HCT116 (cell line): ENCODE results near the gene NT5C1B. TPM values are rescaled to one million over a fixed set of nuclear protein-coding genes. Genes with fewer than 3 reads are reported as not detected.

Experiments
- ATAC-seq: fragments of 200-7000 bp; cut with Tn5 transposase; 2 replicates; pipeline ENCODE4 v1.9.1; 2020; ENCODE audit warnings: mild to moderate bottlenecking, moderate library complexity
- BruUV-seq: library from RNA; stranded (reverse); fragments of 400-500 nt; replicated peaks from 2 replicates; lab custom pipeline; 2021; lab: Mats Ljungman, UMichigan
- CTCF ChIA-PET: fragments of 300-600 bp; sonication (Branson Sonifier 250); formaldehyde crosslinking; loops from one replicate; lab custom pipeline; 2021; ENCODE audit warnings: antibody characterized with exemption; lab: Charles Lee
- POLR2A ChIA-PET: fragments of 300-600, 350-600 bp; sonication (Branson Sonifier 250); formaldehyde crosslinking; loops from one replicate; lab custom pipeline; 2021; ENCODE audit warnings: antibody characterized with exemption; lab: Charles Lee
- RAD21 ChIA-PET, 2 experiments: fragments of 300-600 bp; sonication (Branson Sonifier 250); formaldehyde crosslinking; loops; one replicate each; lab custom pipeline; 2023; ENCODE audit warnings: low total read pairs in 2 of 2; ENCODE audit not compliant: uncharacterized antibody in 2 of 2, unreplicated experiment in 2 of 2, low non-redundant PET in 1 of 2; lab: Charles Lee
- DNase-seq: peaks from one replicate; pipeline ENCODE4 v3.0.0-alpha.2; 2010; ENCODE audit warnings: low read depth, low spot score
- H2AFZ ChIP-seq: fragments of 200-600 bp; shearing (Covaris generic), sonication (generic); 2 replicates; pipeline ENCODE4 v1.6.1; 2017; ENCODE audit warnings: low read depth, mixed run types, mixed read lengths, antibody characterized with exemption, low read length; ENCODE audit not compliant: poor library complexity, severe bottlenecking
- H3K27ac ChIP-seq: 2 replicates; pipeline ENCODE4 v1.5.1; 2012; ENCODE audit warnings: low read depth, low read length
- H3K27me3 ChIP-seq: fragments of 200-600 bp; sonication (generic); 2 replicates; pipeline ENCODE4 v1.6.1; 2016; ENCODE audit warnings: mixed run types, low read length, mixed read lengths; ENCODE audit not compliant: insufficient read depth
- H3K36me3 ChIP-seq, 2 experiments: fragments of 200-500 bp in 1 of 2; fragments of 200-600 bp in 1 of 2; sonication (Bioruptor generic) in 1 of 2; sonication (generic) in 1 of 2; 2 replicates each; pipeline versions ENCODE4 v1.5.1 to v1.6.1; 2014 to 2016; ENCODE audit warnings: low read length in 2 of 2, inconsistent platforms in 1 of 2, mixed read lengths in 1 of 2, mixed run types in 1 of 2; ENCODE audit not compliant: insufficient read depth in 2 of 2, control insufficient read depth in 1 of 2
- H3K4me1 ChIP-seq, 2 experiments: fragments of 200-600 bp in 1 of 2; sonication (generic) in 1 of 2; 2 replicates each; pipeline versions ENCODE4 v1.5.1 to v1.6.1; 2012 to 2017; ENCODE audit warnings: low read length in 2 of 2, inconsistent platforms in 1 of 2, mild to moderate bottlenecking in 1 of 2, mixed read lengths in 1 of 2, mixed run types in 1 of 2, moderate library complexity in 1 of 2; ENCODE audit not compliant: insufficient read depth in 2 of 2, control insufficient read depth in 1 of 2
- H3K4me2 ChIP-seq: fragments of 200-600 bp; sonication (generic); 2 replicates; pipeline ENCODE4 v1.6.1; 2017; ENCODE audit warnings: mixed run types, low read length, mixed read lengths
- H3K4me3 ChIP-seq, 2 experiments: fragments of 200-600 bp in 1 of 2; sonication (generic) in 1 of 2; replicated peaks in 1 of 2; 2 replicates each; pipeline ENCODE4 v1.5.1; 2011 to 2016; ENCODE audit warnings: low read length in 2 of 2, control low read depth in 1 of 2, low read depth in 1 of 2, mild to moderate bottlenecking in 1 of 2, mixed read lengths in 1 of 2, mixed run types in 1 of 2
- H3K79me2 ChIP-seq: fragments of 200-600 bp; sonication (generic); 2 replicates; pipeline ENCODE4 v1.6.1; 2017; ENCODE audit warnings: mild to moderate bottlenecking, mixed run types, low read length, moderate library complexity, mixed read lengths; ENCODE audit not compliant: insufficient read depth
- H3K9ac ChIP-seq: fragments of 200-600 bp; sonication (generic); 2 replicates; pipeline ENCODE4 v1.6.1; 2016; ENCODE audit warnings: low read length, mixed read lengths
- H3K9me2 ChIP-seq: fragments of 200-600 bp; sonication (generic), shearing (Covaris generic); 2 replicates; pipeline ENCODE4 v1.6.1; 2017; ENCODE audit warnings: mixed run types, mild to moderate bottlenecking, moderate library complexity; ENCODE audit not compliant: insufficient read depth
- H3K9me3 ChIP-seq, 2 experiments: fragments of 200-500 bp in 1 of 2; fragments of 200-600 bp in 1 of 2; sonication (Bioruptor generic) in 1 of 2; sonication (generic) in 1 of 2; 2 replicates each; pipeline ENCODE4 v1.6.1; 2014 to 2017; ENCODE audit warnings: low read length in 2 of 2, mixed read lengths in 2 of 2, inconsistent platforms in 1 of 2, low read depth in 1 of 2, mild to moderate bottlenecking in 1 of 2, mixed run types in 1 of 2, moderate library complexity in 1 of 2; ENCODE audit not compliant: control insufficient read depth in 1 of 2, insufficient read depth in 1 of 2
- H4K20me1 ChIP-seq: fragments of 200-600 bp; sonication (generic), shearing (Covaris generic); 2 replicates; pipeline ENCODE4 v1.6.1; 2017; ENCODE audit warnings: mixed run types, mild to moderate bottlenecking, moderate library complexity; ENCODE audit not compliant: insufficient read depth
- CBX3 ChIP-seq: IDR thresholded peaks from 2 replicates; pipeline ENCODE4 v1.6.1; 2012; ENCODE audit warnings: low read depth
- CEBPB ChIP-seq: IDR thresholded peaks from 2 replicates; pipeline ENCODE4 v1.6.1; 2012; ENCODE audit warnings: low read depth
- EGR1 ChIP-seq: IDR thresholded peaks from 2 replicates; pipeline ENCODE4 v1.6.1; 2012; ENCODE audit warnings: low read depth
- ELF1 ChIP-seq: IDR thresholded peaks from 2 replicates; pipeline ENCODE4 v1.6.1; 2012; ENCODE audit warnings: low read depth, borderline replicate concordance
- EZH2 ChIP-seq: fragments of 200-600 bp; sonication (generic); IDR thresholded peaks from 2 replicates; pipeline ENCODE4 v1.6.1; 2017; ENCODE audit warnings: antibody characterized with exemption, mixed run types
- EZH2phosphoT487 ChIP-seq: fragments of 200-600 bp; IDR thresholded peaks from 2 replicates; pipeline ENCODE4 v1.6.1; 2018; ENCODE audit warnings: antibody characterized with exemption, borderline replicate concordance
- FOSL1 ChIP-seq: IDR thresholded peaks from 2 replicates; pipeline ENCODE4 v1.6.1; 2012; ENCODE audit warnings: low read depth
- JUND ChIP-seq: IDR thresholded peaks from 2 replicates; pipeline ENCODE4 v1.6.1; 2012
- POLR2A ChIP-seq: IDR thresholded peaks from 2 replicates; pipeline ENCODE4 v1.7.0; 2011; ENCODE audit warnings: borderline replicate concordance; ENCODE audit not compliant: insufficient read depth, insufficient read length; ENCODE audit errors: extremely low read depth
- POLR2AphosphoS5 ChIP-seq: IDR thresholded peaks from 2 replicates; pipeline ENCODE4 v1.6.1; 2011; ENCODE audit warnings: mild to moderate bottlenecking, low read depth, low read length, moderate library complexity
- SIN3A ChIP-seq: IDR thresholded peaks from 2 replicates; pipeline ENCODE4 v1.6.1; 2012; ENCODE audit warnings: low read depth
- SRF ChIP-seq: IDR thresholded peaks from 2 replicates; pipeline ENCODE4 v1.6.1; 2012; ENCODE audit warnings: low read depth
- TCF7L2 ChIP-seq: IDR thresholded peaks from 2 replicates; pipeline ENCODE4 v1.7.0; 2011; ENCODE audit warnings: borderline replicate concordance, inconsistent platforms; ENCODE audit not compliant: insufficient read depth, insufficient read length; ENCODE audit errors: extremely low read depth
- YY1 ChIP-seq: IDR thresholded peaks from 2 replicates; pipeline ENCODE4 v1.6.1; 2011; ENCODE audit warnings: low read length, low read depth, moderate library complexity, mild to moderate bottlenecking; ENCODE audit not compliant: insufficient replicate concordance; ENCODE audit errors: extremely low read depth
- ZFX ChIP-seq: fragments of 450-650 bp; IDR thresholded peaks from 2 replicates; pipeline ENCODE4 v1.6.1; 2017
- intact Hi-C: fragments of 100-400 bp; cut with micrococcal nuclease; formaldehyde crosslinking; loops from 2 replicates; pipeline ENCODE4 v1.10.0; 2022
- total RNA-seq: library from RNA; stranded (reverse); gene quantifications from one replicate; pipeline ENCODE4 v1.2.1, GENCODE V29; 2021; ENCODE audit not compliant: unreplicated experiment
- TF ChIP-seq, protein P1 (sequence below): IDR thresholded peaks from 2 replicates; pipeline ENCODE4 v1.6.1; 2012; ENCODE audit warnings: low read depth
- TF ChIP-seq, protein P2 (sequence below): IDR thresholded peaks from 2 replicates; pipeline ENCODE4 v1.6.1; 2011; ENCODE audit warnings: mild to moderate bottlenecking, low read length, moderate library complexity; ENCODE audit not compliant: insufficient replicate concordance; ENCODE audit errors: extremely low read depth
- TF ChIP-seq, protein P3 (sequence below): IDR thresholded peaks from 2 replicates; pipeline ENCODE4 v1.6.1; 2012
- TF ChIP-seq, protein P4 (sequence below), 3 experiments: fragments of 200-600 bp in 1 of 3; sonication (generic) in 1 of 3; IDR thresholded peaks in 2 of 3; conservative IDR thresholded peaks in 1 of 3; 2 replicates each; pipeline ENCODE4 v1.5.1; 2012 to 2017; ENCODE audit warnings: low read depth in 2 of 3, low read length in 2 of 3, antibody characterized with exemption in 1 of 3, borderline replicate concordance in 1 of 3, control low read depth in 1 of 3, mild to moderate bottlenecking in 1 of 3, mixed read lengths in 1 of 3, mixed run types in 1 of 3, moderate library complexity in 1 of 3; ENCODE audit not compliant: insufficient read depth in 1 of 3
- TF ChIP-seq, protein P5 (sequence below): IDR thresholded peaks from 2 replicates; pipeline ENCODE4 v1.6.1; 2012

Gene NT5C1B
- total RNA-seq, 1 experiment from 2014 or later = not detected

DNA sequence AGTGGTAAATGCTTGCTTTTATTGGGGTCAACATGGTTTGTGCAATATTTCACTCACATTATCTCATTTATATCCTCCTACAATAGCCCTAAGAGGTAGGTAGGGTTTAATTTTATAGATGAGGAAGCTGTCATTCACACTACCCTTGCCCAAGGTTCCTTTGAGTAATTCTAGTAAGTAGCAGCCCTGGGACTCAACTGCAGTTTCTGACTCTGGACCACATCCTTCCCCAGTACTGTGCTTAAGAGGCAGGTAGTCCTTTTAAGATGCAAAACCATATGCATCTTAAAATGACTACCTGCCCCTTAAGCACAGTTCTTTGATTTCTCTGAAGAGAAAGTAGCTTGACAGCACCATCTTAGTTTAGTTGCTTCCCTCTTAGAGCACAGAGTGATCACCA is 15.7 kb upstream of the NT5C1B start:
- ChIA-PET POLR2A (no interaction called here), RAD21 (no interaction called here), CTCF (no interaction called here)
- Histone ChIP-seq H3K79me2 (no peaks in the 10 kb centered on the region), H3K9me3 (no peaks in the 10 kb centered on the region), H3K27me3 (no peaks in the 10 kb centered on the region; the same call in 1 of the 2 replicates), H3K4me2 (no peak overlapping the region), H3K9me2 (no peaks in the 10 kb centered on the region), H3K4me3 (no peak overlapping the region), H2AFZ (no peak overlapping the region), H3K36me3 (no peaks in the 10 kb centered on the region), H3K4me1 (no peaks in the 10 kb centered on the region), H3K9ac (no peak overlapping the region), H3K27ac (no peak overlapping the region), H4K20me1 (no peaks in the 10 kb centered on the region)
- intact Hi-C loops = no loop called here
- TF ChIP-seq, protein P1, sequence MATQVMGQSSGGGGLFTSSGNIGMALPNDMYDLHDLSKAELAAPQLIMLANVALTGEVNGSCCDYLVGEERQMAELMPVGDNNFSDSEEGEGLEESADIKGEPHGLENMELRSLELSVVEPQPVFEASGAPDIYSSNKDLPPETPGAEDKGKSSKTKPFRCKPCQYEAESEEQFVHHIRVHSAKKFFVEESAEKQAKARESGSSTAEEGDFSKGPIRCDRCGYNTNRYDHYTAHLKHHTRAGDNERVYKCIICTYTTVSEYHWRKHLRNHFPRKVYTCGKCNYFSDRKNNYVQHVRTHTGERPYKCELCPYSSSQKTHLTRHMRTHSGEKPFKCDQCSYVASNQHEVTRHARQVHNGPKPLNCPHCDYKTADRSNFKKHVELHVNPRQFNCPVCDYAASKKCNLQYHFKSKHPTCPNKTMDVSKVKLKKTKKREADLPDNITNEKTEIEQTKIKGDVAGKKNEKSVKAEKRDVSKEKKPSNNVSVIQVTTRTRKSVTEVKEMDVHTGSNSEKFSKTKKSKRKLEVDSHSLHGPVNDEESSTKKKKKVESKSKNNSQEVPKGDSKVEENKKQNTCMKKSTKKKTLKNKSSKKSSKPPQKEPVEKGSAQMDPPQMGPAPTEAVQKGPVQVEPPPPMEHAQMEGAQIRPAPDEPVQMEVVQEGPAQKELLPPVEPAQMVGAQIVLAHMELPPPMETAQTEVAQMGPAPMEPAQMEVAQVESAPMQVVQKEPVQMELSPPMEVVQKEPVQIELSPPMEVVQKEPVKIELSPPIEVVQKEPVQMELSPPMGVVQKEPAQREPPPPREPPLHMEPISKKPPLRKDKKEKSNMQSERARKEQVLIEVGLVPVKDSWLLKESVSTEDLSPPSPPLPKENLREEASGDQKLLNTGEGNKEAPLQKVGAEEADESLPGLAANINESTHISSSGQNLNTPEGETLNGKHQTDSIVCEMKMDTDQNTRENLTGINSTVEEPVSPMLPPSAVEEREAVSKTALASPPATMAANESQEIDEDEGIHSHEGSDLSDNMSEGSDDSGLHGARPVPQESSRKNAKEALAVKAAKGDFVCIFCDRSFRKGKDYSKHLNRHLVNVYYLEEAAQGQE = no peak
- TF ChIP-seq ZFX (no peak), EGR1 (no peak), POLR2A (no peak), ELF1 (no peak), SIN3A (no peak), POLR2AphosphoS5 (no peak), TCF7L2 (no peak), SRF (no peak), YY1 (no peak), CEBPB (no peak), EZH2phosphoT487 (no peak), JUND (no peak), CBX3 (no peak), FOSL1 (no peak), EZH2 (no peak)
- TF ChIP-seq, protein P2, sequence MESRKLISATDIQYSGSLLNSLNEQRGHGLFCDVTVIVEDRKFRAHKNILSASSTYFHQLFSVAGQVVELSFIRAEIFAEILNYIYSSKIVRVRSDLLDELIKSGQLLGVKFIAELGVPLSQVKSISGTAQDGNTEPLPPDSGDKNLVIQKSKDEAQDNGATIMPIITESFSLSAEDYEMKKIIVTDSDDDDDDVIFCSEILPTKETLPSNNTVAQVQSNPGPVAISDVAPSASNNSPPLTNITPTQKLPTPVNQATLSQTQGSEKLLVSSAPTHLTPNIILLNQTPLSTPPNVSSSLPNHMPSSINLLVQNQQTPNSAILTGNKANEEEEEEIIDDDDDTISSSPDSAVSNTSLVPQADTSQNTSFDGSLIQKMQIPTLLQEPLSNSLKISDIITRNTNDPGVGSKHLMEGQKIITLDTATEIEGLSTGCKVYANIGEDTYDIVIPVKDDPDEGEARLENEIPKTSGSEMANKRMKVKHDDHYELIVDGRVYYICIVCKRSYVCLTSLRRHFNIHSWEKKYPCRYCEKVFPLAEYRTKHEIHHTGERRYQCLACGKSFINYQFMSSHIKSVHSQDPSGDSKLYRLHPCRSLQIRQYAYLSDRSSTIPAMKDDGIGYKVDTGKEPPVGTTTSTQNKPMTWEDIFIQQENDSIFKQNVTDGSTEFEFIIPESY = no peak
- TF ChIP-seq, protein P3, sequence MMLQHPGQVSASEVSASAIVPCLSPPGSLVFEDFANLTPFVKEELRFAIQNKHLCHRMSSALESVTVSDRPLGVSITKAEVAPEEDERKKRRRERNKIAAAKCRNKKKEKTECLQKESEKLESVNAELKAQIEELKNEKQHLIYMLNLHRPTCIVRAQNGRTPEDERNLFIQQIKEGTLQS = no peak
- TF ChIP-seq, protein P4, sequence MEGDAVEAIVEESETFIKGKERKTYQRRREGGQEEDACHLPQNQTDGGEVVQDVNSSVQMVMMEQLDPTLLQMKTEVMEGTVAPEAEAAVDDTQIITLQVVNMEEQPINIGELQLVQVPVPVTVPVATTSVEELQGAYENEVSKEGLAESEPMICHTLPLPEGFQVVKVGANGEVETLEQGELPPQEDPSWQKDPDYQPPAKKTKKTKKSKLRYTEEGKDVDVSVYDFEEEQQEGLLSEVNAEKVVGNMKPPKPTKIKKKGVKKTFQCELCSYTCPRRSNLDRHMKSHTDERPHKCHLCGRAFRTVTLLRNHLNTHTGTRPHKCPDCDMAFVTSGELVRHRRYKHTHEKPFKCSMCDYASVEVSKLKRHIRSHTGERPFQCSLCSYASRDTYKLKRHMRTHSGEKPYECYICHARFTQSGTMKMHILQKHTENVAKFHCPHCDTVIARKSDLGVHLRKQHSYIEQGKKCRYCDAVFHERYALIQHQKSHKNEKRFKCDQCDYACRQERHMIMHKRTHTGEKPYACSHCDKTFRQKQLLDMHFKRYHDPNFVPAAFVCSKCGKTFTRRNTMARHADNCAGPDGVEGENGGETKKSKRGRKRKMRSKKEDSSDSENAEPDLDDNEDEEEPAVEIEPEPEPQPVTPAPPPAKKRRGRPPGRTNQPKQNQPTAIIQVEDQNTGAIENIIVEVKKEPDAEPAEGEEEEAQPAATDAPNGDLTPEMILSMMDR (IDR thresholded peaks at IDR 0.05 in 2 of 3, conservative IDR thresholded peaks at IDR 0.05 in 1 of 3; ENCODE audit: borderline replicate concordance in 1 of 3, insufficient read depth in 1 of 3, low read depth in 2 of 3, low read length in 2 of 3) = no peak
- TF ChIP-seq, protein P5, sequence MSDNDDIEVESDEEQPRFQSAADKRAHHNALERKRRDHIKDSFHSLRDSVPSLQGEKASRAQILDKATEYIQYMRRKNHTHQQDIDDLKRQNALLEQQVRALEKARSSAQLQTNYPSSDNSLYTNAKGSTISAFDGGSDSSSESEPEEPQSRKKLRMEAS = no peak
- ATAC-seq (no peak), DNase-seq (no peak)
- no TSS peak for BruUV-seq
